Esophagus squamous epithelium (tissue), 5 donors: Measurements from ENCODE around the gene SLC7A8. TPM values are rescaled to one million over a fixed set of nuclear protein-coding genes. Genes with fewer than 3 reads are reported as not detected.

Experiments
- DNase-seq: peaks from one replicate; lab custom pipeline; 2025; lab: John Stamatoyannopoulos, UW
- H3K27ac ChIP-seq, 4 donors: fragments of 200-600 bp; sonication (generic); one replicate each; pipeline ENCODE4 v1.5.1; 2016 to 2019; ENCODE audit warnings: mild to moderate bottlenecking in 1 of 4
- H3K27me3 ChIP-seq, 4 donors: fragments of 200-600 bp; sonication (generic); 1 replicate in 3 of 4; 2 replicates in 1 of 4; pipeline versions ENCODE4 v1.5.1 to v1.6.0; 2017 to 2021; ENCODE audit warnings: antibody characterized with exemption in 1 of 4
- H3K36me3 ChIP-seq, 3 donors: fragments of 200-600 bp; sonication (generic); one replicate each; pipeline ENCODE4 v1.5.1; 2016 to 2019
- H3K4me1 ChIP-seq, 3 donors: fragments of 200-600 bp; sonication (generic); one replicate each; pipeline ENCODE4 v1.5.1; 2017 to 2019
- H3K4me3 ChIP-seq, 4 donors: fragments of 200-600 bp; sonication (generic); 1 replicate in 3 of 4; 2 replicates in 1 of 4; pipeline ENCODE4 v1.5.1; 2016 to 2019; ENCODE audit warnings: mild to moderate bottlenecking in 2 of 4, moderate library complexity in 1 of 4
- H3K9me3 ChIP-seq, 3 donors: fragments of 200-600 bp; sonication (generic); one replicate each; pipeline ENCODE4 v1.5.1; 2016 to 2019
- POLR2A ChIP-seq, 4 donors: fragments of 450-650 bp; IDR thresholded peaks; one replicate each; pipeline ENCODE4 v1.6.1; 2017; ENCODE audit warnings: antibody characterized with exemption in 4 of 4, mild to moderate bottlenecking in 4 of 4, moderate library complexity in 3 of 4
- WGBS, 2 donors: methylation state at CpG; one replicate each; pipeline ENCODE4 v1.1.5; 2018; 5-methylcytosine and 5-hydroxymethylcytosine counted together
- intact Hi-C: fragments of 100-400 bp; cut with DNase I; formaldehyde crosslinking; loops from one replicate; pipeline ENCODE4 v1.15.0; 2022
- total RNA-seq, 4 donors: library from RNA; depleted of rRNA; stranded (reverse); fragments of >200 nt; gene quantifications; one replicate each; pipeline ENCODE4 v1.1.0, GENCODE V29; 2016
- TF ChIP-seq, protein P1 (sequence below), 6 experiments: fragments of 450-650 bp in 4 of 6; fragments of 200-600 bp in 2 of 6; sonication (generic) in 2 of 6; IDR thresholded peaks; one replicate each; pipeline ENCODE4 v1.5.1; 2016 to 2019; ENCODE audit warnings: antibody characterized with exemption in 6 of 6, mild to moderate bottlenecking in 4 of 6, moderate library complexity in 4 of 6
- donor health status: DM: yes; HTN: yes; CAD: no.

SLC7A8 gene
- total RNA-seq, 4 donors from 2014 or later = 22.2 to 58.0 (median 39.8) TPM

DNA sequence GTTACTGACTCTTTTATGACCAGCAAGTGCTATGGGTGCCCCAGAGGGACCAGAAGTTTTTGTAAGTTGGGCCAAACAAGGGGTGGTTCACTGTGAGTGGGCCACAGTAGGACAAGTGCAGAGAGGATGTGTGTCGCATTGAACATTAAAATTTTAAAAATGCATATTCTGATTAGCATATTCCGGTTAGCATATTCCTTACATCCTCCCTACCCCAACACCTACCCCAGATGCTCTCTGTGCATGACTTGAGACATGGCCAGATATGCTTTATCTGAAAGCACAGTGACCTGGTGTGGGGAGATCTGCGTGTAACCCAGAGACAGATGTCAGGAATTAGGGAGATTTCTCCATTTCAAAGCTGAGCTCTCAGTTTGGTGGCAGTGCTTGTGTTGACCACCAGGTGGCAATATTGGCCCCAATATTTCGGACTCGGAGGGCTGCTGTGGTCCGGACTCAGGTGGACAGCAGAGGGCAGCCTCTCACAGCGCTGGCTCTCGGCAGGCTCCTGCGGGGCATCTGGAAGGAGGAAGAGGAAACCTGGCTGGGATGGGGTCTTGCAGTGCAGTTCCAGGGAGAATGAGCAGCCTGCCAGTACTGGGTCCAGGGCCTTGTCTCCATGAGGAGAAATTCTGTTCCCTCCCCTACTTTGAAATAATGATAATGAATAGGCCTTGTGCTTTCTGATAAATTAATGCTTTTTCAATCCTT, 62.8 kb downstream of the SLC7A8 start:
- H3K36me3 ChIP-seq = no peaks in the 10 kb centered on the region
- H3K9me3 ChIP-seq = no peaks in the 10 kb centered on the region
- no peak overlapping the region for H3K4me3 ChIP-seq
- peaks cover 0 to 7% (median 0%) of the 10 kb centered on the region in 4 donors for H3K27me3 ChIP-seq
- peak overlapping the region in 3 of 4 donors; percentile 18 to 54 (median 51) for H3K27ac ChIP-seq
- DNase-seq = peak; percentile 41
- H3K4me1 ChIP-seq = peaks cover 0 to 40% (median 19%) of the 10 kb centered on the region in 3 donors
- intact Hi-C loops = loop anchor here (2.0 kb wide), 1 partner anchor 66 kb away; no protein-coding TSS in a partner anchor
- TF ChIP-seq, protein P1, sequence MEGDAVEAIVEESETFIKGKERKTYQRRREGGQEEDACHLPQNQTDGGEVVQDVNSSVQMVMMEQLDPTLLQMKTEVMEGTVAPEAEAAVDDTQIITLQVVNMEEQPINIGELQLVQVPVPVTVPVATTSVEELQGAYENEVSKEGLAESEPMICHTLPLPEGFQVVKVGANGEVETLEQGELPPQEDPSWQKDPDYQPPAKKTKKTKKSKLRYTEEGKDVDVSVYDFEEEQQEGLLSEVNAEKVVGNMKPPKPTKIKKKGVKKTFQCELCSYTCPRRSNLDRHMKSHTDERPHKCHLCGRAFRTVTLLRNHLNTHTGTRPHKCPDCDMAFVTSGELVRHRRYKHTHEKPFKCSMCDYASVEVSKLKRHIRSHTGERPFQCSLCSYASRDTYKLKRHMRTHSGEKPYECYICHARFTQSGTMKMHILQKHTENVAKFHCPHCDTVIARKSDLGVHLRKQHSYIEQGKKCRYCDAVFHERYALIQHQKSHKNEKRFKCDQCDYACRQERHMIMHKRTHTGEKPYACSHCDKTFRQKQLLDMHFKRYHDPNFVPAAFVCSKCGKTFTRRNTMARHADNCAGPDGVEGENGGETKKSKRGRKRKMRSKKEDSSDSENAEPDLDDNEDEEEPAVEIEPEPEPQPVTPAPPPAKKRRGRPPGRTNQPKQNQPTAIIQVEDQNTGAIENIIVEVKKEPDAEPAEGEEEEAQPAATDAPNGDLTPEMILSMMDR (IDR thresholded peaks at IDR 0.05) = peak; percentile 99 to 100 (median 100)
- TF ChIP-seq POLR2A (IDR thresholded peaks at IDR 0.05) = peak in 1 of 4 donors; percentile 24
- 22 to 54% methylated on average over 3 of the region's 9 CpGs for WGBS, 2 donors

DNA sequence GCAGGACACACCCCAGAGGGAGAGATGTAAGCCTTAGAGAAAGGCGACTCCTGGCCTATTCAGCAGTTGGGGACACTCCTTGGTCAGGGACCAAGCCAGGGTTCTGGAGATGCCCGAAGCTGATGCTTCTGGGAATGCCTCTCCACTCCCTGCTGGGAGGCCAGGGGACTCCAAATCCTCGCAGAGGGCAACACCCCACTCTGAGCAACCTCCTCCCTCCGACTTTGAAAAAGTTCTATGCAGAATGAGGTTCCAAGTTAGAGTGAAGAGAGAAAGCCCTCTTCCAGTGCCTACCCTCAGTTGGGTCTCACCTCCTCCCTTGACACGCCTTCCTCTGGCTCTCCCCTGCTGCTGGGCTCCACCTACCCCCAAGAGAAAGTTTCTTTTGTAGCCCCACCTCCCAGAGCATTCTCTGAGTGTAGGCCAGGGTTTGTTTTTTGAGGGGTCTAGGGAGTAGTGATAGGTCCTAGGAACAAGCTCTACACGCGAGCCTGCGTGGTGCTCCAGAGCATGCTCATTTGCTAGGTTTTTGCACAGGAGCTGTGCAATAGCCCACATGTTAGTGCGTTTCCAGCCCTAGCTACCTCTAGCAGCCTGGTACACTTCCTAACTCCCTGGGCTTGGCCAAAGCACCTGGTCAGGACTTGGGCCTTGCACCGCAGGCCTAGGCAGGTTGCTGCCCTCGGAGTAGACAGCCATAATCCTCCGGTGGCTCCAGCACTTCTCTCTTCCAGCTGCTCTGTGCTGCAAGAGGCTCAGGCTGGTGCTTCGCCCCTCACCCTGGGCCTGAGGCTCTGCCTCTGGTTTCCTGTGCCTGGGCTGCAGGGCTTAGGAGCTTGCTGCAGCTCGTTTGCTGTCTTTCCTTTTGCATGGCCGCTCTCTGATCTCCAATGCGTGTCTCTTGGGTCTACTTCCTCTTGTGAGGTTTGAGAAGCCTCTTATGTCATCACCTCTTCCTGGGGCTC, 63.8 kb downstream of the SLC7A8 start:
- Histone ChIP-seq H3K36me3 (no peaks in the 10 kb centered on the region), H3K4me3 (no peak overlapping the region), H3K27ac (peak overlapping the region in 1 of 4 donors; percentile 34), H3K4me1 (peaks cover 0 to 40% (median 19%) of the 10 kb centered on the region in 3 donors), H3K27me3 (peaks cover 0 to 10% (median 0%) of the 10 kb centered on the region in 4 donors), H3K9me3 (no peaks in the 10 kb centered on the region)
- intact Hi-C loops = loop anchor here (2.0 kb wide), 1 partner anchor 67 kb away; no protein-coding TSS in a partner anchor
- 48 to 72% methylated on average over 11 to 13 of the region's 16 CpGs for WGBS, 2 donors
- DNase-seq = no peak
- TF ChIP-seq, protein P1 (IDR thresholded peaks at IDR 0.05) = no peak
- TF ChIP-seq POLR2A (IDR thresholded peaks at IDR 0.05) = no peak

DNA sequence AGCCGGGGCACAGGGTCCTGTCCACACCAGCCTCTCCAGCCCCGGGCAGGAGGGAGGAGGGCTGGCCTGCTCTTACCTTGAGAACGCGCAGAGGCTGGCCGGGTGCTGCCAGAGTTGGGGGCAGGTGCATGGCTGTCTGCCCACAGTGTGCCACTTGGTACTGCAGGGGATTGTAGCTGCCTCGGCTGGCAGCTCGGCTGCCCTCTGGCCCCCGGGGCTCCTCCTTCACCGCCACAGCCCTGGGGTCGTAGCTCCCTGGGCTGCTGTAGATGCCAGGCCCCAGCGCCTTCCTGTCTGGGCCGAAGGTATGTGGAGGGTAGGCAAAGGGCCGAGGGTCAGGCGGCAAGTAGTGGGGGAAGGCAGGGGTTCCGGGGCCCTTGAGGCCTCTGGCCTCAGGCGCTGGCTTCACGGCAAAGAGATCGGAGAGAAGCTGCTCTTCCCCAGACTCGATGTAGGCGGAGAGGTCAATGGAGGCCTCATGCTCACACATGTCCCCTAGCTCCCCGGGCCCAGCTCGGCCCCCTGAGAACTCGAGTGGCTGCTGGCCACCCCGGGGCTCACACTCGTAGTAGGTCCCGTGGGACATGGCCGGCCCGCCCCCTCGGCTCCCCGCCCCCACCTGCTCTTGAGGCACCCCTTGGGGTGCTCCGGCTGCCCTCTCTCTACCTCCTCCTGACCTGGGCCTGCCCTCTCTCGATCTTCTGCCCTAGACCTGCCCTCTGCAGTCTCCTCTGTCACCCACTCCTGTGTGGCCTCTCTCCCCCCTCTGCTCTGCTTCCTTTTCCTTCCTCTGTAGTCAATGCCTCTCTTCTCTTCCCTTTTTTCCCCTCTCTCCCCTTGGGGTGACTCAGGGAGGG, 64.7 kb downstream of the SLC7A8 start, which contains the start of gene CEBPE:
Gene CEBPE, minus strand, starts transcription at position 750 of the 857 bp plus-strand sequence. Its CDS starts 164 bp downstream, at position 586.
- intact Hi-C loops = no loop called here
- Histone ChIP-seq H3K27me3 (peaks cover 0 to 19% (median 0%) of the 10 kb centered on the region in 4 donors), H3K4me1 (peaks cover 0 to 37% (median 16%) of the 10 kb centered on the region in 3 donors), H3K36me3 (no peaks in the 10 kb centered on the region), H3K27ac (peak within 1 kb of the TSS in 1 of 4 donors; percentile 34), H3K4me3 (no peak within 1 kb of the TSS), H3K9me3 (no peaks in the 10 kb centered on the region)
- DNase-seq = no peak
- 70 to 89% methylated on average over 9 to 14 of the region's 32 CpGs for WGBS, 2 donors
- TF ChIP-seq, protein P1 (IDR thresholded peaks at IDR 0.05) = no peak
- TF ChIP-seq POLR2A (IDR thresholded peaks at IDR 0.05) = no peak

DNA sequence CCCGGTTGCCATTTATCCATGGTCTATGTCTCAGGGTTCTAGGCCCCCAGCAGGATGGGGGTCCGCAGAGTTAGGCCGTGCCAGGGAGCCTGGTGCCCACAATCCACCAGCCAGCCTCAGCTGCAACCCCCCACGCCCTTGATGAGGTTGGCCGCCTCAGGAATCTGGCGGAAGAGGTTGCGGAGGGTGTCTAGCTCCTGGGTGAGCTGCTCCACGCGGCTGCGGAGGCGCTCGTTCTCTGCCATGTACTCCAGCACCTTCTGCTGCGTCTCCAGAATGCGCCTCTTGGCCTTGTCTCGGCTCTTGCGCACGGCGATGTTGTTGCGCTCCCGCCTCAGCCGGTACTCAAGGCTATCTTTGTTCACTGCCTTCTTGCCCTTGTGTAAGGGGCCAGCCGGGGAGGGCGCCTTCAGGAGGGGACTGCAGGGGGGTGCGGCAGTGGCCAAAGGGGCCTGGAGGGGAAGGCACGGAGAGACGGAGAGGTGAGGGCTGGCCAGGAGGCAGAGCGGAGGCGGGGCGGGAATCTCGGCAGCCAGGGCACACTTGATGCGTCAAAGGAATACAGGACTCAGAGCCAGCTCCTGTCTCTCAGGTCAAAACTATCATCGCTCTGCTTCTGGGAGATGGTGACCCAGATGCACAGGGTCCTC, 66.0 kb downstream of the SLC7A8 start:
- H3K27ac ChIP-seq = no peak overlapping the region
- WGBS, 2 donors = 91 to 100% methylated on average over 1 to 5 of the region's 32 CpGs
- no peaks in the 10 kb centered on the region for H3K36me3 ChIP-seq
- TF ChIP-seq, protein P1 (IDR thresholded peaks at IDR 0.05) = no peak
- no peak for TF ChIP-seq POLR2A (IDR thresholded peaks at IDR 0.05)
- H3K9me3 ChIP-seq = no peaks in the 10 kb centered on the region
- H3K27me3 ChIP-seq = peaks cover 0 to 31% (median 0%) of the 10 kb centered on the region in 4 donors
- DNase-seq = no peak
- intact Hi-C loops = no loop called here
- H3K4me3 ChIP-seq = no peak overlapping the region
- H3K4me1 ChIP-seq = peaks cover 0 to 32% (median 8%) of the 10 kb centered on the region in 3 donors
